Naive B cell (primary cell): ENCODE data around the gene CA7. TPM values are rescaled to one million over a fixed set of nuclear protein-coding genes. Genes with fewer than 3 reads are reported as not detected.

Experiments used
- ATAC-seq, 2 donors: fragments of 150-1000 bp; cut with Tn5 transposase; 2 replicates each; pipeline ENCODE4 v1.10.0; 2021; ENCODE audit warnings: low read depth in 2 of 2, mild to moderate bottlenecking in 2 of 2, moderate library complexity in 2 of 2
- DNase-seq: peaks from one replicate; pipeline ENCODE4 v3.0.0; 2022
- H3K27ac Mint-ChIP-seq, 6 donors: one replicate each; pipeline ENCODE4 v1.8.0; 2020 to 2022; ENCODE audit warnings: mild to moderate bottlenecking in 6 of 6, mixed read lengths in 6 of 6, moderate library complexity in 5 of 6, inconsistent platforms in 2 of 6
- H3K27me3 Mint-ChIP-seq, 3 donors: one replicate each; pipeline ENCODE4 v1.8.0; 2021 to 2022; ENCODE audit warnings: mixed read lengths in 3 of 3, mild to moderate bottlenecking in 1 of 3
- H3K36me3 Mint-ChIP-seq, 2 donors: one replicate each; pipeline ENCODE4 v1.8.0; 2020 to 2022; ENCODE audit warnings: mixed read lengths in 2 of 2, inconsistent platforms in 1 of 2, mild to moderate bottlenecking in 1 of 2
- H3K4me1 Mint-ChIP-seq, 3 donors: one replicate each; pipeline ENCODE4 v1.8.0; 2020 to 2022; ENCODE audit warnings: mixed read lengths in 3 of 3, inconsistent platforms in 1 of 3, mild to moderate bottlenecking in 1 of 3, moderate library complexity in 1 of 3
- H3K4me3 Mint-ChIP-seq, 8 donors: one replicate each; pipeline ENCODE4 v1.8.0; 2020 to 2022; ENCODE audit warnings: mild to moderate bottlenecking in 8 of 8, mixed read lengths in 8 of 8, moderate library complexity in 8 of 8, inconsistent platforms in 2 of 8
- H3K9me3 Mint-ChIP-seq, 7 donors: one replicate each; pipeline ENCODE4 v1.8.0; 2020 to 2022; ENCODE audit warnings: mixed read lengths in 7 of 7, mild to moderate bottlenecking in 5 of 7, inconsistent platforms in 2 of 7, moderate library complexity in 1 of 7
- polyA plus RNA-seq, 6 donors: library from polyadenylated mRNA; unstranded; fragments of 300-500 nt; fragmentation: Illumina TruSeq; gene quantifications; one replicate each; pipeline ENCODE4 v1.2.3, GENCODE V29; 2021; ENCODE audit warnings: low read depth in 6 of 6

Gene CA7
- polyA plus RNA-seq, result not detected

DNA sequence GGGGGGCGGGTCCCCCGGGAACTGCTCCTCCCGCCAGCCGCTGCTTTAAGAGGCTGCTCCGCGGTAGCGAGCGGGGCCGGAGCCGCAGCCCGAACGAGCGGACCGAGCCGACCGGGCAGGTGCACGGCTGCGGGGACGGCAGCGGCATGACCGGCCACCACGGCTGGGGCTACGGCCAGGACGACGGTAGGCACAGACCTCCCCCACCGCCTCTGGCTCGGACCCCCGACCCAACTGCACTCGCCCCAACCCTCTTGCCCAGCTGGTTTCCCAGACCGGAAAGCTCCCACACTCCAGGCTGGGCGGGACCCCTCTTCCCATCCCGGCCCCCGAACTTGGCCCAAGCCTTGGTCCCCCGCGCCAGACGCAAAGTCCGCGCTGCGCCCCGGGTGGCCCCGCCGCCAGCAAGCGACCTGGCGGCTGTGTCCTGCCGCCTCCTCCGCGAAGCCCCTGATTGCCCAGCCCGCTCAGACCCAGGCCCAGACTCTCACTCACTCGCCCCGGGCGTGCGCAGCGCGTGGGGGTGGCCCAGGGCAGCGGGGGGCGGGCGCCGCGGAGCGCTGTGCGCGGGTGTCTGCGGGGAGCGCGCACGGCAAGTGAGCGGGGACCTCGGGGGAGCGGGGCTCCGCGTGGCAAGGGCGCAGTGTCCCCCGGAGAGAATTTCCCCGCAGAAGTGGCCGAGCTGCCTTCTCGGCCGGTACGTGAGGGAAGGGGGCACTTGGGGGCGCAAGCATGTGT is at the start of gene CA7:
CA7 (plus strand) TSS at position 73 of the 738 bp plus-strand sequence; CDS start at position 147, 74 bp downstream.
- DNase-seq, result no peak
- Mint-ChIP-seq H3K9me3 (no peaks in the 10 kb centered on the region), H3K27me3 (peaks cover 33 to 62% (median 57%) of the 10 kb centered on the region in 3 donors), H3K36me3 (peaks cover 0 to 7% of the 10 kb centered on the region in 2 donors), H3K27ac (peak within 1 kb of the TSS in 1 of 6 donors; percentile 16), H3K4me3 (peak within 1 kb of the TSS in 7 of 8 donors; percentile 73 to 86 (median 80)), H3K4me1 (peaks cover 8 to 19% (median 16%) of the 10 kb centered on the region in 3 donors)
- peak in 1 of 2 donors; percentile 52 for ATAC-seq

DNA sequence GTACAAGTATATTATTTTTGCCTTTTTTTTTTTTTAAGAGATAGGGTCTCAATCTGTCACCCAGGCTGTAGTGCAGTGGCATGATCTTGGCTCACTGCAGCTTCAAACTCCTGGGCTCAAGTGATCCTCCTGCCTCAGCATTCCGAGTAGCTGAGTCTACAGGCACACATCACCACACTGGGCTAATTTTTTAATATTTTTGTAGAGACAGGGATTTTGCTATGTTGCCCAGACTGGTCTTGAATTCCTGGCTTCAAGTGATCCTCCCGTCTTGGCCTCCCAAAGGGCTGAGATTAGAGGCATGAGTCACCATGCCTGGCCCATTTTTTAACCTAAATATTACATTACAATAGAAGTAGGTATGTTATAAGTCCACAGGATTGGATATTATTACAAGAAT is 46.1 kb upstream of the CA7 start:
- Mint-ChIP-seq H3K27me3 (no peaks in the 10 kb centered on the region), H3K9me3 (no peaks in the 10 kb centered on the region), H3K27ac (no peak overlapping the region), H3K4me1 (no peaks in the 10 kb centered on the region), H3K4me3 (no peak overlapping the region), H3K36me3 (no peaks in the 10 kb centered on the region)
- ATAC-seq, result no peak
- no peak for DNase-seq

DNA sequence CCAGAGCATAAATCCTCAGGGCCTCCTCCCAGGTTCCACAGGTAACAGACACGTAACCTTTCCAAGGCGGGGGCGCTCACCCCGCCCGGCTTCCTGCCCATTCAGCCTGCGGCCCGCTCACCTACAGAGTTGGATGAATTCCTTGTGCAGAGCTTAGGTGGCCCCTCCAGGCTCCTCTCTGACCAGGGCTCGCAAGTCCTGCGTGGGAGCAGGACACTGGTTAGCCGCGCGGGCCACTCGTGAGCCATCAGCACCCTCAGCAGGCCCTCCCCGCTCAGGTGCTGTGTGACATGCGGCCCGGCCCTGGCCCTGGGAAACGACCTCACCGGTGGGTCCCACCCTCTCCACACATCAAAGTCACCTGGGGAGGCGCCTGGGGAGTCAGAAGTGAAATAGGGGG is 43.4 kb upstream of the CA7 start:
- H3K4me1 Mint-ChIP-seq, result no peaks in the 10 kb centered on the region
- DNase-seq, result no peak

DNA sequence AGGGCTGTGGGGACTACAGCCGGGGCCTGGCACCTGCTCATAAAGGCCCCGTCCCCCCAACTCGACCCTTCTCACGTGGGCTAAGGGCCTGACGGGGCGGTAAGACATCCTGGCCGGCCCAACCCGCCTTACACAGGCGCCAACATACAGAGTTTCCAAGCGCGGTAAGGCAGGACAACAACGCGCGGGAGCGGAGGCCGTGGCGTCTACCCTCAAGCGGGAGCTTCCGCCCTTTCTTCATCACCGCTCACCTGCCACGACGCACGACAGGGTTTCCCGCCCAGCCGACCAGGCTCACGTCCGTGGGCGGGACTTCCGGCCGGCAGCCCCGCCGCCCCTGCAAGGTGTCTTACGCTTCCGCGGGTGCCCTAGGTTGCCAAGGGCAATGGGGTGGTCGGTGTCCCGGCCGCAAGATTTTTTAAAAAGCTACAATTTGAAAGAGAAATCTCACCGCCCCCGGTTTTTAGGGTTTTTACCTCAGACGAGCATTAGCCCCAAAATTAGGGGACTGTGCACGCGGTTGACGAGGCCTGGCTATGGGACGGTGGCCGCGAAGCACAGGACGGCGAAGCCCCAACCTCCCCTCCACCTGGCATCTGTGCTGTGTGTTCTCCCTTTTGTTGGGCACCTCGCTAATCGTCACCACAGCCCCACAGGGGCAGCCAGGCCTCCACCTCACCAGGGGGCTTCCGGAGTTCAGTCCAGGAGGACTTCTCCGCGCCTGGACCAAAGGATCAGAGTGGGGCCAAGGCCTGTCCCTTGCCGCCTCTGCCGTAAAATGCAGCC is 42.7 kb upstream of the CA7 start, which contains the start of gene TERB1:
TERB1 (minus strand) TSS at position 265 of the 786 bp plus-strand sequence. CDS start 4,786 bp downstream, outside the sequence.
- Mint-ChIP-seq H3K4me3 (no peak within 1 kb of the TSS), H3K27me3 (no peaks in the 10 kb centered on the region), H3K27ac (no peak within 1 kb of the TSS), H3K36me3 (peaks cover 18 to 23% of the 10 kb centered on the region in 2 donors), H3K9me3 (no peaks in the 10 kb centered on the region), H3K4me1 (no peaks in the 10 kb centered on the region)
- no peak for ATAC-seq
- no peak for DNase-seq

More for the DNA sequence above, 43.4 kb upstream of the CA7 start:
- Mint-ChIP-seq H3K36me3 (peaks cover 17 to 23% of the 10 kb centered on the region in 2 donors), H3K4me3 (no peak overlapping the region), H3K27me3 (no peaks in the 10 kb centered on the region), H3K9me3 (no peaks in the 10 kb centered on the region), H3K27ac (no peak overlapping the region)
- no peak for ATAC-seq

DNA sequence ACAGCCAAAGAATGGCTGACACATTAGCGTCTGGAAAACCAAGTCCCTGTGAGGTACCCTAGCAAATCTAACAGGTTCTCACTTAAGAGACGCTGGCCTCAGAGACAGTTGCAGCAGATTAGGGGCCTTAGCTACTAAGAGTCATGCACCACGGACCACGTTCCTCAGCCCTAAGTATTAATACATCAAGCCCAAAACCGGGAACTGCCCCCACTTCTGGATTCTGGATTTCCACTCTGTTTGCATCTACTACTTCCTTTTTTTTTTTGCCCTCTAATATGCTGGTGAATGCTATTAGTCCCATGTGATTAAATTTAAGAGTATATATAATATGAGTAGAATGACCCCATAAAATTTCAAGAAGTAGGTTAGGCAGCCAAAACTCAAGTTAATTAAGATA is 42.1 kb upstream of the CA7 start:
- DNase-seq, result no peak
- H3K36me3 Mint-ChIP-seq, result peaks cover 18 to 23% of the 10 kb centered on the region in 2 donors
- ATAC-seq, result no peak
- no peaks in the 10 kb centered on the region for H3K27me3 Mint-ChIP-seq
- no peaks in the 10 kb centered on the region for H3K9me3 Mint-ChIP-seq
- H3K4me1 Mint-ChIP-seq, result no peaks in the 10 kb centered on the region
- H3K4me3 Mint-ChIP-seq, result no peak overlapping the region
- no peak overlapping the region for H3K27ac Mint-ChIP-seq

DNA sequence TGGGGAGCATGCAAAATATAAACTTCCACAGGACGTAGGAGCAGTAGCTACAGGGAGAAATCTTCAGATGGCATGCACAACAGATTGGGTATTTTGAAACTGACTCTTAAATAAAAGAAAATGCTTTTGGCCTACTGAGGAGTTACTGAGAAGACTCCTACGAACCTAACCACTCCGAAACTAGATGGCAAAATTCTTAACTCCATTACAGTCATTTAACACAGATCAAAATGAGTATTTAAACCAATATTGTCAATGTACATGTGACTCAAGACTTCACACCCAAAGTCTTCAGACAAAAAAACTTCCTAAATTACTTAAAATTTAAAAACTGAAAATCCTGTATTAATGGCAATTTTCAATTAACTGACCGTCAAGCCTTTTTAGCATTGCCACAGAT is 34.4 kb upstream of the CA7 start:
- DNase-seq (no peak), ATAC-seq (no peak)
- Mint-ChIP-seq H3K36me3 (peaks cover 16 to 39% of the 10 kb centered on the region in 2 donors), H3K4me1 (no peaks in the 10 kb centered on the region), H3K4me3 (no peak overlapping the region), H3K9me3 (no peaks in the 10 kb centered on the region), H3K27ac (no peak overlapping the region), H3K27me3 (no peaks in the 10 kb centered on the region)

DNA sequence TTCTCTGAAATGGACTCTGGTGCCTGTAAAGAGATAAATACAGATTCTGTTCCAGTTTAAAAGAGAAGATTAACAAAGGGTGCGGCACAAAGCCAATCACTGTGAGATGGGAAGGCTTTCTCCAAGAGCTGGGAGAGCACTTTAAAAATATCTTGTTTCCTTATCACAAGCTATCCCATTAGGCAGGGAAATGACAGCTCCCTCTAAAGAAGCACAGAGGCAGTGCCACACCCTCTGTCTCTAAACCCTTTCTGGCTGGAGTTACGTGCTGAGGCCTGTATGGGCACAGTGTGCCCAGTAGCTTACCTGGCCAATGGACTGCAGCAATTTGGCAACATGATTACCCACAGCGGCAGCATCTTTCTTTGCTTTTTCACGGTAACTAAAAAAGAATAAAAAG is 33.8 kb upstream of the CA7 start:
- H3K27ac Mint-ChIP-seq, result no peak overlapping the region
- DNase-seq, result no peak
- H3K27me3 Mint-ChIP-seq, result no peaks in the 10 kb centered on the region
- ATAC-seq, result no peak
- peaks cover 13 to 33% of the 10 kb centered on the region in 2 donors for H3K36me3 Mint-ChIP-seq
- H3K9me3 Mint-ChIP-seq, result no peaks in the 10 kb centered on the region
- H3K4me1 Mint-ChIP-seq, result no peaks in the 10 kb centered on the region
- H3K4me3 Mint-ChIP-seq, result no peak overlapping the region

DNA sequence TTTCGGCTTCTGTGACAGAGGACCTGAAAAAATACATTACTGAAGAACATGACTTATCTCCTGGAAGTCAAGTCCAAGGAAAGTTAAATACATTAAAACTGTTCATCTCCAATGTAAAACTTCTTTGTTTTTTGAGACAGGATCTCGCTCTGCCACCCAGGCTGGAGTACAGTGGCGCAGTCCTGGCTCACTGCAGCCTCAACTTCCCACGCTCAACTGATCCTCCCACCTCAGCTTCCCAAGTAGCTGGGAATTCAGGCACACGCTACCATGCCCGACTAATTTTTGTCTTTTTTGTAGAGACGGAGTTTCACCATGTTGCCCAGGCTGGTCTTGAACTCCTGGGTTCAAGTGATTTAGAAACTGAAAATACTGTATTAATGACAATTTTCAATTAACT is 33.2 kb upstream of the CA7 start:
- DNase-seq (no peak), ATAC-seq (no peak)
- Mint-ChIP-seq H3K4me1 (no peaks in the 10 kb centered on the region), H3K36me3 (peaks cover 8 to 31% of the 10 kb centered on the region in 2 donors), H3K27ac (no peak overlapping the region), H3K4me3 (no peak overlapping the region), H3K9me3 (no peaks in the 10 kb centered on the region), H3K27me3 (no peaks in the 10 kb centered on the region)

DNA sequence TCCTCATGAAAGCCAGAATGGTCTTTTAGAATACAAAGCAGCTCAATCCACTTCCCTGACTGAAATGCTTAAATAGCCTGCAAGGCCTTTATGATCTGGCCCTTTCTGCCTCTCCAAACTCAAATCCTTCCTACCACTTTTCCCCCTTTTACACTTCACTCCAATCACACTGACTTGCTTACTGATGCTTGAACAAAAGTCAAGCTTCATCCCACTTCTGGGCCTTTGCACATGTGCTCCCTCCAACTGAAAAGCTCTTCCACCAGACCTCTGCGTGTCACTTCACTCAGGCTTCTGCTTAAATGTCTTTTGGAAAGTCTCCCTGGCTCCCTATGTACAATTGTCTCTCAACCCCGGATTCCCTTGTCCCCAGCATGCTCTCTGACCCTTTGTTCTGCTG is 29.5 kb upstream of the CA7 start:
- H3K4me1 Mint-ChIP-seq, result no peaks in the 10 kb centered on the region
- DNase-seq, result no peak
- ATAC-seq, result no peak
- peak overlapping the region in 3 of 8 donors; percentile 1 to 16 (median 11) for H3K4me3 Mint-ChIP-seq
- peak overlapping the region in 2 of 6 donors; percentile 58 to 72 for H3K27ac Mint-ChIP-seq
- H3K9me3 Mint-ChIP-seq, result no peaks in the 10 kb centered on the region
- H3K36me3 Mint-ChIP-seq, result peaks cover 18 to 44% of the 10 kb centered on the region in 2 donors
- no peaks in the 10 kb centered on the region for H3K27me3 Mint-ChIP-seq

DNA sequence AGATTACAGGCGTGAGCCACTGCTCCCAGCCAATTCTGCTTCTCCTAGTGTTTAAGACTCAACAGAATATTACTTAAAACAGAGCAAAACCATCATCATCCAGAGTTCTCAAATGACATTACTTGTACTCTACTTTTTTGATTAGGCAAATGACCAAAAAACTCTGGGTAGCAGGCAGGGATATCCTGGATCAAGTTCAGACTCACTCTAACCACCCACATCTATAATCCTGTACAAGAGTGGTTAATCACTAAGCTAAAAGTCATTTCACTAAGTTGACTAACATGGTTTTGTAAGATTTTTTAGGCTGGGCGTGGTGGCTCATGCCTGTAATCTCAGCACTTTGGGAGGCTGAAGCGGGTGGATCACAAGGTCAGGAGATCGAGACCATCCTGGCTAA is 20.2 kb upstream of the CA7 start:
- Mint-ChIP-seq H3K4me3 (no peak overlapping the region), H3K27ac (peak overlapping the region in 1 of 6 donors; percentile 60), H3K36me3 (peaks cover 10 to 13% of the 10 kb centered on the region in 2 donors), H3K9me3 (no peaks in the 10 kb centered on the region), H3K4me1 (peaks cover 9 to 22% (median 17%) of the 10 kb centered on the region in 3 donors), H3K27me3 (no peaks in the 10 kb centered on the region)
- ATAC-seq, result no peak
- DNase-seq, result no peak

DNA sequence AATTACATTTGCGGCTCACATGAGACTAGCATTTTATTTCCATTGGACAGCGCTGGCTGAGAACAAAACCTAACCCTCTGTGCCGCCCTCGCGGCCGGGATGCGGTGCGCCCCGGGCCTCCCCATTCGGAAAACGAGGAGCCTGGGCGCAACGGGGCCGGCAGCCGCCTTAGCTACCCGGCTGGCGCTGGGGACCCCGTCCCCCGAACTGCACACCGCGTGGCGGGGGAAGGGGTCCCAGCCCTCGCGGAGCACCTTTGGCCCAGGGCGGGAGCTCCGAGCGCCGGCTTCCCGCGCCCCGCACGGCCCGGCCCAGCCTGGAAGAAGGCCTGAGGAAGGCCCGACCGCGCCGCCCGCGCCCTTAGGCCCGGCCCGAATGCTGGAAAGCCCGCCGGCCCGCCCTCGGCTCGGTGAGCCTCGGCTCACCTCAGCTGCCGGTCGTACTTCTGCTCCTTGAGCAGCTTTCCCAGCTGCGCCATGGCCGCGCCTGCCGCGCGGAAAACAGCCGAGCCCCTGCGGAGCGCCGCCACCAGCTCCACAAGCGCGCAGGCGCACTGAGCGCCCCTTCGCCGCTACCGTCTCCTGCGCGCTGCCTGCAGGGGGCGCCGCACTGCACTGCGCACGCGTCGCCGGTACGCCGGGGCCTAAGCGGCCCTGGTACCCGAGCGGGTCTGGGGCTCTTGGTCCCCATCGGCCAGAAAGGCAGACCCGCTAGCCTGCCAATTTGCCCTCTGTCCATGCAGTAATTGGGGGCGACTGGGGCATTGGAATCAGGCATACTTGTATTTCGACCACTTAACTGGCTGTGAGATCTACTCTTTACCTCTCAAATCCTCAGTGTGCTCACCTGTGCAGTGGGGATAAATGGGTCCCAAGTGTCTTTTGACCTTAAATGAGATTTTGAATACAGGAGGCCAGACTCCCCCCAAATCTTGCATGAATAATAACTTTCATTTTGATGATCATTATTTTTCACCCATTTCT is 13.5 kb upstream of the CA7 start, which contains the start of gene NAE1:
NAE1 (minus strand) TSS at position 555 of the 983 bp plus-strand sequence; CDS start at position 478, 77 bp downstream.
- H3K36me3 Mint-ChIP-seq, result no peaks in the 10 kb centered on the region
- peaks cover 9 to 29% (median 29%) of the 10 kb centered on the region in 3 donors for H3K4me1 Mint-ChIP-seq

DNA sequence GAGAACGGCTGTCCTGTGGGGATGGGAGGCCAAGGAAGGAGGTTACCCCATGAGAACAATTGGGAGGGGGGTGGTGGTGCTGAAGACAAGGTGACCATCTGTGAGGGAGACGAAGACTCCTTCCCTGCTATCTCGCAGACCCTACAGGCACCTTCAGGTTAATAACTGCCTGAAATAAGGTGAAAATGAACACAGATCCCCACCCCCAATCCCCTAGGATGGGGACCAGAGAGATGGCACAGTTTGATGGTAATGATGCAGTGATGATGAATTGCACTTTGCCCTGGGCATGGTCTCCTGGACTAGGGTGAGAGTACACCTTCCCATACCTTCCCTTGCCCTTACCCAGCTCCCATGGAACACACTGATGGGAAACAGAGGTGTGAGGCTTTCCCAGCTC is 12.0 kb upstream of the CA7 start:
- Mint-ChIP-seq H3K9me3 (no peaks in the 10 kb centered on the region), H3K27me3 (peaks cover 0 to 8% (median 5%) of the 10 kb centered on the region in 3 donors), H3K4me3 (peak overlapping the region in 3 of 8 donors; percentile 2 to 91 (median 23)), H3K36me3 (no peaks in the 10 kb centered on the region), H3K4me1 (peaks cover 5 to 29% (median 22%) of the 10 kb centered on the region in 3 donors), H3K27ac (peak overlapping the region in 1 of 6 donors; percentile 11)
- DNase-seq (no peak), ATAC-seq (no peak)

More for the DNA sequence above, 13.5 kb upstream of the CA7 start, which contains the start of gene NAE1:
- peak; percentile 88 to 90 for ATAC-seq
- Mint-ChIP-seq H3K9me3 (no peaks in the 10 kb centered on the region), H3K27me3 (peaks cover 0 to 5% (median 4%) of the 10 kb centered on the region in 3 donors), H3K4me3 (peak within 1 kb of the TSS; percentile 70 to 91 (median 83)), H3K27ac (peak within 1 kb of the TSS in 3 of 6 donors; percentile 24 to 57 (median 38))
- DNase-seq, result peak; percentile 92
